Epithelial cell of proximal tubule (primary cell): ENCODE data around the gene DENND1A. TPM values are rescaled to one million over a fixed set of nuclear protein-coding genes. Genes with fewer than 3 reads are reported as not detected.

Source experiments
- DNase-seq: peaks from one replicate; pipeline ENCODE4 v3.0.0-alpha.2; 2011; ENCODE audit warnings: low read depth
- H3K4me3 ChIP-seq: 2 replicates; pipeline ENCODE4 v1.5.1; 2011; ENCODE audit warnings: low read depth, mild to moderate bottlenecking, low read length
- total RNA-seq: library from RNA; depleted of rRNA; stranded (reverse); fragments of >200 nt; gene quantifications from 2 replicates; pipeline ENCODE4 v1.2.3, GENCODE V29; 2015
- TF ChIP-seq, protein P1 (sequence below): conservative IDR thresholded peaks from 2 replicates; pipeline ENCODE4 v1.5.1; 2012; ENCODE audit warnings: low read depth, mild to moderate bottlenecking, low read length

DENND1A gene
- total RNA-seq, 1 donor from 2014 or later = 26.6 TPM

DNA sequence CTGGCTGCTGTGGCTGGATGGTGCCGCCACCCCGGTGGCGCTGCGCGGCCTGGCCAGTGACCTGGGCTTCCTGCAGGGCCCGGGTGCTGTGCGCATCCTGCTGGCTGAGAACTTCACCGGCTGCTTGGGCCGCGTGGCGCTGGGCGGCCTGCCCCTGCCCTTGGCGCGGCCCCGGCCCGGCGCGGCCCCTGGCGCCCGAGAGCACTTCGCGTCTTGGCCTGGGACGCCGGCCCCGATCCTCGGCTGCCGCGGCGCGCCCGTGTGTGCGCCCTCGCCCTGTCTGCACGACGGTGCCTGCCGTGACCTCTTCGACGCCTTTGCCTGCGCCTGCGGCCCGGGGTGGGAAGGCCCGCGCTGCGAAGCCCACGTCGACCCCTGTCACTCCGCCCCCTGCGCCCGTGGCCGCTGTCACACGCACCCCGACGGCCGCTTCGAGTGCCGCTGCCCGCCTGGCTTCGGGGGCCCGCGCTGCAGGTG, 556.4 kb downstream of the DENND1A start:
- TF ChIP-seq, protein P1, sequence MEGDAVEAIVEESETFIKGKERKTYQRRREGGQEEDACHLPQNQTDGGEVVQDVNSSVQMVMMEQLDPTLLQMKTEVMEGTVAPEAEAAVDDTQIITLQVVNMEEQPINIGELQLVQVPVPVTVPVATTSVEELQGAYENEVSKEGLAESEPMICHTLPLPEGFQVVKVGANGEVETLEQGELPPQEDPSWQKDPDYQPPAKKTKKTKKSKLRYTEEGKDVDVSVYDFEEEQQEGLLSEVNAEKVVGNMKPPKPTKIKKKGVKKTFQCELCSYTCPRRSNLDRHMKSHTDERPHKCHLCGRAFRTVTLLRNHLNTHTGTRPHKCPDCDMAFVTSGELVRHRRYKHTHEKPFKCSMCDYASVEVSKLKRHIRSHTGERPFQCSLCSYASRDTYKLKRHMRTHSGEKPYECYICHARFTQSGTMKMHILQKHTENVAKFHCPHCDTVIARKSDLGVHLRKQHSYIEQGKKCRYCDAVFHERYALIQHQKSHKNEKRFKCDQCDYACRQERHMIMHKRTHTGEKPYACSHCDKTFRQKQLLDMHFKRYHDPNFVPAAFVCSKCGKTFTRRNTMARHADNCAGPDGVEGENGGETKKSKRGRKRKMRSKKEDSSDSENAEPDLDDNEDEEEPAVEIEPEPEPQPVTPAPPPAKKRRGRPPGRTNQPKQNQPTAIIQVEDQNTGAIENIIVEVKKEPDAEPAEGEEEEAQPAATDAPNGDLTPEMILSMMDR = no peak
- no peak for DNase-seq
- no peak overlapping the region for H3K4me3 ChIP-seq

DNA sequence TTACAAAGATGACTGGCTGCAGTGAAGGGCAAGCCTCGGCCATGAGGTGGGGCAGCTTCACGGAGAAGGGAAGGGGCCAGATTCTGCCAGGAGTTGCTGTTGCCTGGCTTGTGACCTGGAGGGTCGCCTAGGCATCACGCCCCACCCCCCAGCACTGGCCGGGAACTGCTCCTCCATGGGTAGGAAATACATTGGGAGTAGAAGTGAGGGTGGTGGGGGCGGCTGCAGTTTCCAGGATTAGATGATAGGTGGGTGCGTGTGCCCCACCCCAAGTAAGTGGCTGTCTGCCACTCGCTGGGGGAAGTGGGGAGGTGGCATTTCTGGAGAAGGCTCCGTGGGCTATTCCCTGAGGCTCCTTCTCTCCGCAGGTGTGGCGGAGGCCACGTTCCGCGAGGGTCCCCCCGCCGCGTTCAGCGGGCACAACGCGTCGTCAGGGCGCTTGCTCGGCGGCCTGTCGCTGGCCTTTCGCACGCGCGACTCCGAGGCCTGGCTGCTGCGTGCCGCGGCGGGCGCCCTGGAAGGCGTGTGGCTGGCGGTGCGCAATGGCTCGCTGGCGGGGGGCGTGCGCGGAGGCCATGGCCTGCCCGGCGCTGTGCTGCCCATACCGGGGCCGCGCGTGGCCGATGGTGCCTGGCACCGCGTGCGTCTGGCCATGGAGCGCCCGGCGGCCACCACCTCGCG, 557.0 kb downstream of the DENND1A start:
- DNase-seq = no peak
- TF ChIP-seq, protein P1 = no peak
- H3K4me3 ChIP-seq = no peak overlapping the region

DNA sequence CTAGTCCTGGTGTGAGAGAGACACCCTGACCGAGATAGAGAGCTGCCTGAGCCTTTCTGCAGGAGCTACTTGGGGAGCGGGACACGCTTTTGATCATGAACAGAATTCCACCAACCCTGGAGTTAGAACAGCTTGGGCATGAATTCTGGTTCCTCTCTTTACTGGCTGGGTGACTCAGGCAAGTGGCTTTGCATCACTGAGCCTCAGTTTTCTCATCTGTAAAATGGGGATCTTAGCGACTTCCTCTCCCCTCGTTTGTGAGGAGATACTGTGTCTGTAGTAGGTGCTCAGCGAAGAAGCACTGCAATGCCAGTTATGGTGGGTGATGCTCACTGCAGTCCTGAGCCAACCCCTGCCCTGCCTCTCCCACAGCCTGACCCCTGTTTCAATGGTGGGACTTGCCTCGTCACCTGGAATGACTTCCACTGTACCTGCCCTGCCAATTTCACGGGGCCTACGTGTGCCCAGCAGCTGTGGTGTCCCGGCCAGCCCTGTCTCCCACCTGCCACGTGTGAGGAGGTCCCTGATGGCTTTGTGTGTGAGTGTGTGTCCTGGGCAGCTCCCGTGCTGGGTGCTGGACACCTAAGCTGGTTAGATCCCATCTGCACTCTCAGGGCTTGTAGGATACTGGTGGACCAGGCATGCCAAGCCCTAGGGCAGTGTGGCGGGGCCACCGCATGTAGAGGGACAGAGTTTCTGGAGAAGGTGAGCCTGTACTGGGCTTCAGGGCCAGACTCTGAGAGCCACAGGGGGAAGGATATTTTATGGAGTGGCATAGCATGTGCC, 557.9 kb downstream of the DENND1A start:
- DNase-seq = no peak
- H3K4me3 ChIP-seq = no peak overlapping the region
- TF ChIP-seq, protein P1 = no peak

DNA sequence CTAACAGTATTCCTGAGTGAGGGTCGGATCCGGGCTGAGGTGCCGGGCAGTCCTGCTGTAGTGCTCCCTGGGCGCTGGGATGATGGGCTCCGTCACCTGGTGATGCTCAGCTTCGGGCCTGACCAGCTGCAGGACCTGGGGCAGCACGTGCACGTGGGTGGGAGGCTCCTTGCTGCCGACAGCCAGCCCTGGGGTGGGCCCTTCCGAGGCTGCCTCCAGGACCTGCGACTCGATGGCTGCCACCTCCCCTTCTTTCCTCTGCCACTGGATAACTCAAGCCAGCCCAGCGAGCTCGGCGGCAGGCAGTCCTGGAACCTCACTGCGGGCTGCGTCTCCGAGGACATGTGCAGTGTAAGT, 558.7 kb downstream of the DENND1A start:
- no peak overlapping the region for H3K4me3 ChIP-seq
- DNase-seq = no peak
- TF ChIP-seq, protein P1 = no peak

DNA sequence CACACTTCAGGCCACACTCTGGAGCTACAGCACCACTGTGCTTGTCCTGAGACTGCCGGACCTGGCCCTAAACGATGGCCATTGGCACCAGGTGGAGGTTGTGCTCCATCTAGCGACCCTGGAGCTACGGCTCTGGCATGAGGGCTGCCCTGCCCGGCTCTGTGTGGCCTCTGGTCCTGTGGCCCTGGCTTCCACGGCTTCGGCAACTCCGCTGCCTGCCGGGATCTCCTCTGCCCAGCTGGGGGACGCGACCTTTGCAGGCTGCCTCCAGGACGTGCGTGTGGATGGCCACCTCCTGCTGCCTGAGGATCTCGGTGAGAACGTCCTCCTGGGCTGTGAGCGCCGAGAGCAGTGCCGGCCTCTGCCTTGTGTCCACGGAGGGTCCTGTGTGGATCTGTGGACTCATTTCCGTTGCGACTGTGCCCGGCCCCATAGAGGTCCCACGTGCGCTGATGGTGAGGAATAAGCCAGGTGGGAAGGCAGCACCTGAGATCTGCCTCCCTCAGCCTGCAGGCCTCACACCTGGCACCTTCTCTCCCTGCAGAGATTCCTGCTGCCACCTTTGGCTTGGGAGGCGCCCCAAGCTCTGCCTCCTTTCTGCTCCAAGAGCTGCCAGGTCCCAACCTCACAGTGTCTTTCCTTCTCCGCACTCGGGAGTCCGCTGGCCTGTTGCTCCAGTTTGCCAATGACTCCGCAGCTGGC, 559.2 kb downstream of the DENND1A start:
- DNase-seq = no peak
- H3K4me3 ChIP-seq = no peak overlapping the region
- TF ChIP-seq, protein P1 = no peak

DNA sequence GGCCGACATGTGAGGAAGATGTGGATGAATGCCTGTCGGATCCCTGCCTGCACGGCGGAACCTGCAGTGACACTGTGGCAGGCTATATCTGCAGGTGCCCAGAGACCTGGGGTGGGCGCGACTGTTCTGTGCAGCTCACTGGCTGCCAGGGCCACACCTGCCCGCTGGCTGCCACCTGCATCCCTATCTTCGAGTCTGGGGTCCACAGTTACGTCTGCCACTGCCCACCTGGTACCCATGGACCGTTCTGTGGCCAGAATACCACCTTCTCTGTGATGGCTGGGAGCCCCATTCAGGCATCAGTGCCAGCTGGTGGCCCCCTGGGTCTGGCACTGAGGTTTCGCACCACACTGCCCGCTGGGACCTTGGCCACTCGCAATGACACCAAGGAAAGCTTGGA, 559.8 kb downstream of the DENND1A start:
- TF ChIP-seq, protein P1 = no peak
- no peak for DNase-seq
- no peak overlapping the region for H3K4me3 ChIP-seq
